Mesenchymal stem cell (in vitro differentiated cells and primary cell): ENCODE data around the gene KRTAP10-8. TPM values are rescaled to one million over a fixed set of nuclear protein-coding genes. Genes with fewer than 3 reads are reported as not detected.

Experiments used
- DNase-seq: peaks from one replicate; pipeline ENCODE4 v3.0.0-alpha.2; 2013
- H2AFZ ChIP-seq: one replicate; pipeline ENCODE4 v1.6.1; 2013; ENCODE audit warnings: low read depth, mild to moderate bottlenecking, control low read depth, inconsistent platforms, low read length, moderate library complexity
- H2AK5ac ChIP-seq: 2 replicates; pipeline ENCODE4 v1.6.1; 2013; ENCODE audit warnings: low read length, moderate library complexity, mild to moderate bottlenecking, inconsistent platforms; ENCODE audit not compliant: severe bottlenecking
- H2BK120ac ChIP-seq: one replicate; pipeline ENCODE4 v1.6.1; 2013; ENCODE audit warnings: low read depth, mild to moderate bottlenecking, inconsistent platforms, low read length, moderate library complexity
- H2BK12ac ChIP-seq, 2 experiments: one replicate each; pipeline ENCODE4 v1.6.1; 2013; ENCODE audit warnings: inconsistent platforms in 2 of 2, low read length in 2 of 2, mild to moderate bottlenecking in 2 of 2, moderate library complexity in 2 of 2, control low read depth in 1 of 2
- H2BK15ac ChIP-seq: one replicate; pipeline ENCODE4 v1.6.1; 2013; ENCODE audit warnings: mild to moderate bottlenecking, low read depth, inconsistent platforms; ENCODE audit not compliant: poor library complexity, severe bottlenecking
- H2BK5ac ChIP-seq: 2 replicates; pipeline ENCODE4 v1.6.1; 2013; ENCODE audit warnings: low read depth, mild to moderate bottlenecking, low read length, control low read depth, inconsistent platforms; ENCODE audit not compliant: poor library complexity, severe bottlenecking
- H3K14ac ChIP-seq, 2 experiments: one replicate each; pipeline ENCODE4 v1.6.1; 2013; ENCODE audit warnings: inconsistent platforms in 2 of 2, low read length in 2 of 2, control low read depth in 1 of 2, mild to moderate bottlenecking in 1 of 2, moderate library complexity in 1 of 2
- H3K18ac ChIP-seq, 2 experiments: one replicate each; pipeline ENCODE4 v1.6.1; 2013; ENCODE audit warnings: inconsistent platforms in 2 of 2, low read length in 2 of 2, control low read depth in 1 of 2, low read depth in 1 of 2, mild to moderate bottlenecking in 1 of 2
- H3K23ac ChIP-seq, 2 experiments: one replicate each; pipeline ENCODE4 v1.6.1; 2013; ENCODE audit warnings: inconsistent platforms in 2 of 2, low read length in 2 of 2, mild to moderate bottlenecking in 2 of 2, moderate library complexity in 2 of 2, control low read depth in 1 of 2
- H3K27ac ChIP-seq: 2 replicates; pipeline ENCODE4 v1.5.1; 2013; ENCODE audit warnings: mild to moderate bottlenecking, moderate library complexity, low read length, control low read depth, inconsistent platforms; ENCODE audit not compliant: poor library complexity, severe bottlenecking
- H3K27me3 ChIP-seq, 2 experiments: 2 replicates each; pipeline versions ENCODE4 v1.6.1 to v1.7.0; 2013; ENCODE audit warnings: low read length in 2 of 2, mild to moderate bottlenecking in 2 of 2, moderate library complexity in 2 of 2, control low read depth in 1 of 2, inconsistent platforms in 1 of 2; ENCODE audit not compliant: control insufficient read depth in 1 of 2, insufficient read depth in 1 of 2
- H3K36me3 ChIP-seq, 2 experiments: 2 replicates each; pipeline versions ENCODE4 v1.6.1 to v1.7.0; 2013; ENCODE audit warnings: low read length in 2 of 2, control low read depth in 1 of 2, inconsistent platforms in 1 of 2, low read depth in 1 of 2, mild to moderate bottlenecking in 1 of 2; ENCODE audit not compliant: insufficient read depth in 2 of 2, control insufficient read depth in 1 of 2
- H3K4ac ChIP-seq, 2 experiments: one replicate each; pipeline ENCODE4 v1.6.1; 2013; ENCODE audit warnings: inconsistent platforms in 2 of 2, low read length in 2 of 2, mild to moderate bottlenecking in 2 of 2, moderate library complexity in 2 of 2, control low read depth in 1 of 2, low read depth in 1 of 2
- H3K4me1 ChIP-seq: 2 replicates; pipeline ENCODE4 v1.6.1; 2013; ENCODE audit warnings: low read depth, low read length, control low read depth; ENCODE audit not compliant: control insufficient read depth, insufficient read depth
- H3K4me2 ChIP-seq: 2 replicates; pipeline ENCODE4 v1.6.1; 2013; ENCODE audit warnings: low read length, mild to moderate bottlenecking, inconsistent platforms; ENCODE audit not compliant: poor library complexity, severe bottlenecking
- H3K4me3 ChIP-seq, 2 experiments: 2 replicates each; pipeline versions ENCODE4 v1.5.1 to v1.7.0; 2013; ENCODE audit warnings: low read length in 2 of 2, mild to moderate bottlenecking in 2 of 2, control low read depth in 1 of 2, low read depth in 1 of 2; ENCODE audit not compliant: insufficient read depth in 1 of 2
- H3K79me1 ChIP-seq: replicated peaks from 2 replicates; pipeline ENCODE4 v1.6.1; 2013; ENCODE audit warnings: mild to moderate bottlenecking, control low read depth, low read length, inconsistent platforms; ENCODE audit not compliant: poor library complexity, severe bottlenecking
- H3K9ac ChIP-seq: 2 replicates; pipeline ENCODE4 v1.7.0; 2013; ENCODE audit warnings: mild to moderate bottlenecking, low read length, moderate library complexity
- H3K9me3 ChIP-seq: 2 replicates; pipeline ENCODE4 v1.7.0; 2013; ENCODE audit warnings: mild to moderate bottlenecking, low read length; ENCODE audit not compliant: control insufficient read depth
- H4K8ac ChIP-seq: one replicate; pipeline ENCODE4 v1.6.1; 2013; ENCODE audit warnings: inconsistent platforms, mild to moderate bottlenecking, low read length, moderate library complexity
- H4K91ac ChIP-seq: one replicate; pipeline ENCODE4 v1.6.1; 2013; ENCODE audit warnings: mild to moderate bottlenecking, low read length, inconsistent platforms
- WGBS: methylation state at CpG from one replicate; pipeline ENCODE4 v1.1.7; 2013; ENCODE audit warnings: mixed read lengths; 5-methylcytosine and 5-hydroxymethylcytosine counted together
- polyA plus RNA-seq, 2 experiments: library from polyadenylated mRNA; stranded (reverse); fragments of 200-250 nt; gene quantifications; one replicate each; pipeline ENCODE4 v1.2.3, GENCODE V29; 2013

KRTAP10-8 gene, protein sequence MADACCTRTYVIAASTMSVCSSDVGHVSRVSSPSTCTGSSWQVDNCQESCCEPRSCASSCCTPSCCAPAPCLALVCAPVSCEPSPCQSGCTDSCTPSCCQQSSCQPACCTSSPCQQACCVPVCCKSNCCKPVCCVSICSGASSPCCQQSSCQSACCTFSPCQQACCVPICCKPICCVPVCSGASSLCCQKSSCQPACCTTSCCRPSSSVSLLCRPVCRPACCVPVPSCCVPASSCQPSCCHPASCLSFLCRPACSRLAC
- not detected for polyA plus RNA-seq (2013, experiment 1 of 2)
- polyA plus RNA-seq (2013, experiment 2 of 2) = not detected

DNA sequence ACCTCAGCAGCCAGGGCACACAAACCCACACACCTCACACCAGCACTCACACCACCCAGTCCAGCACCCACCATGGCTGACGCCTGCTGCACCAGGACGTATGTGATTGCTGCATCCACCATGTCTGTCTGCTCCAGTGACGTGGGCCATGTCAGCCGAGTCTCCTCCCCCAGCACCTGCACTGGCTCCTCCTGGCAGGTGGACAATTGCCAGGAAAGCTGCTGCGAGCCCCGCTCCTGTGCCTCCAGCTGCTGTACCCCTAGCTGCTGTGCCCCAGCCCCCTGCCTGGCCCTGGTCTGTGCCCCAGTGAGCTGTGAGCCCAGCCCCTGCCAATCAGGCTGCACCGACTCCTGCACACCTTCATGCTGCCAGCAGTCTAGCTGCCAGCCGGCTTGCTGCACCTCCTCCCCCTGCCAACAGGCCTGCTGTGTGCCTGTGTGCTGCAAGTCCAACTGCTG lies at the start of gene KRTAP10-8:
TSS of gene KRTAP10-8 (plus strand) at position 51 of the 458 bp plus-strand sequence. CDS start at position 73, 22 bp downstream.
- Histone ChIP-seq H3K18ac (no peak within 1 kb of the TSS), H3K23ac (no peak within 1 kb of the TSS), H3K4me2 (no peak within 1 kb of the TSS), H3K27ac (no peak within 1 kb of the TSS), H3K9ac (no peak within 1 kb of the TSS), H2BK12ac (no peak within 1 kb of the TSS), H3K14ac (no peak within 1 kb of the TSS), H2AFZ (no peak within 1 kb of the TSS), H3K36me3 (no peaks in the 10 kb centered on the region), H2BK15ac (no peak within 1 kb of the TSS), H4K8ac (no peak within 1 kb of the TSS), H3K79me1 (no peaks in the 10 kb centered on the region), H3K4me3 (no peak within 1 kb of the TSS), H2BK120ac (no peak within 1 kb of the TSS), H4K91ac (peak within 1 kb of the TSS; percentile 20), H3K9me3 (peaks cover 25% of the 10 kb centered on the region), H2BK5ac (no peak within 1 kb of the TSS), H3K4ac (no peak within 1 kb of the TSS), H2AK5ac (no peak within 1 kb of the TSS), H3K4me1 (no peaks in the 10 kb centered on the region), H3K27me3 (no peaks in the 10 kb centered on the region)
- WGBS = 86% methylated on average over 8 of the region's 8 CpGs
- DNase-seq = no peak

DNA sequence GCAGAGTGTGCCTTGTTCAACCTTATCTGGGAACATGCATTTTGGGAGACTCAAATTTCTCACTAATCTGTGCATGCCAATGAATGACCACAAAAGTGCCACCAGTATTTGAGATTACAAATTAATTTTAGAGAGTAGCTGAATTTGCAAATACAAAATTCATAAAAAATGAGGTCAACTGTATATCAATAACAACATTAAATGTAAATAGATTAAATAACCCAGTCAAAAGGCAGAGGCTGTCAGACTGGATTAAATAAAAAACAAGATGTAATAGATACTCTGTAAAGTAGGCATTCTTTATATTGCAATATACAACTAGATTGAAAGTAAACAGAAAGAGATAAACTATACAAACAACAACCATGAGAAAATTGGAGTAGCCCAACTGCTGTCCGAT lies 47.8 kb upstream of the KRTAP10-8 start:
- Histone ChIP-seq H3K23ac (no peak overlapping the region), H4K91ac (no peak overlapping the region), H3K36me3 (no peaks in the 10 kb centered on the region), H3K4ac (no peak overlapping the region), H3K14ac (no peak overlapping the region), H2AK5ac (no peak overlapping the region), H3K27me3 (peaks cover 0 to 3% of the 10 kb centered on the region in 2 experiments), H3K27ac (no peak overlapping the region), H2BK15ac (no peak overlapping the region), H3K4me1 (no peaks in the 10 kb centered on the region), H2AFZ (no peak overlapping the region), H3K4me2 (no peak overlapping the region), H4K8ac (no peak overlapping the region), H2BK5ac (no peak overlapping the region), H3K9ac (no peak overlapping the region), H2BK120ac (no peak overlapping the region), H3K18ac (no peak overlapping the region), H3K79me1 (no peaks in the 10 kb centered on the region), H3K9me3 (peaks cover 20% of the 10 kb centered on the region), H3K4me3 (no peak overlapping the region), H2BK12ac (no peak overlapping the region)
- no peak for DNase-seq
- no CpG with 5 or more reads among the region's 1 CpG for WGBS

DNA sequence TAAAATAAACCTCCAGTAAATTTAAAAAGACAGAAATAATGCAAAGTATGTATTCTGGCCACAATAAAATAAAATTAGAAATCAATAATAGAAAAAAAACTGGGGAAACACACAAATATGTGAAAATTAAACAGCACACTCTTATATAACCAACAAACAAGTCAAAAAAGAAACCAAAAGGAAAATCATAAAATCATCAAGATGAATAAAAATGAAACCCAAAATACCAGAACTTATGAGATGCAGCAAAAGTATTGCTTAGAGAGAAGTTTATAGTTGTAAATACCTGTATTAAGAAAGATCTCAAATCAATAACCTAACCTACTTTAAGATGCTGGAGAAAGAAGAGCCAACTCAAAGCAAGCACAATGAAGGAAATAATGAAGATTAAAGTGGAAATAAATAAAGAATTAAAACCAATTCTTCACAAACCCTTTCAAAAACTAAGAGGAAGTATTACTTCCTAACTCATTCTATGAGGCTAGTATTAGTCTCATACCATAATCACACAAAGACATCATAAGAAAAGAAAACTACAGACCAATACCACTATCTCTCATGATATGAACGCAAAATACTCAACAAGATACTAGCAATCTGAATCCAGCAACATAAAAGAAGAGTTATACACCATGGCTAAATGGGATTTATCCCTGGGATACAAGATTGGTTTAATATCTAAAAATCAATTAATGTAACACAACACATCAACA lies 46.8 kb upstream of the KRTAP10-8 start:
- Histone ChIP-seq H3K27me3 (no peaks in the 10 kb centered on the region), H4K91ac (no peak overlapping the region), H2BK12ac (no peak overlapping the region), H2AFZ (no peak overlapping the region), H2BK120ac (no peak overlapping the region), H3K36me3 (no peaks in the 10 kb centered on the region), H3K4ac (no peak overlapping the region), H3K4me2 (no peak overlapping the region), H3K79me1 (no peaks in the 10 kb centered on the region), H2BK15ac (no peak overlapping the region), H3K23ac (no peak overlapping the region), H3K9me3 (peaks cover 21% of the 10 kb centered on the region), H3K18ac (no peak overlapping the region), H3K4me1 (no peaks in the 10 kb centered on the region), H4K8ac (no peak overlapping the region), H3K27ac (no peak overlapping the region), H3K4me3 (no peak overlapping the region), H3K9ac (no peak overlapping the region), H2BK5ac (no peak overlapping the region), H3K14ac (no peak overlapping the region), H2AK5ac (no peak overlapping the region)
- DNase-seq = no peak
- WGBS = 43% methylated on average over 1 of the region's 1 CpG

DNA sequence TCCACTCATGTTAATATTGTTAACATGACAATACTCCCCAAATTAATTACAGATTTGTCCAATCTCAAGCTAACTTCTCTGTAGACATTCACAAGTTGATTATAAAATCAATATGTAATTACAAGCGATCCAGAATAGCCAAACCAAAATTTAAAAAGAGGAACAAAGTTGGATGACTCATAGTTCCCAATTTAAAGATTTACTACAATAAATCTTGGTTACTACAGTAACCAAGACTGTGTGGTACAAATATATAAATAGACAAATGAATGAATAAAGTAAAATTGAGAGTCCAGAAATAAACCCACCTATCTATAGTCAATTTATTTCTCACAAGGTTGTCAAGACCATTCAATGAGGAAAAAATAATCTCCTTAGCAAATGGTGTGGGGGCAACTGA lies 45.5 kb upstream of the KRTAP10-8 start:
- no CpG with 5 or more reads among the region's 1 CpG for WGBS
- no peak overlapping the region for H3K18ac ChIP-seq
- no peaks in the 10 kb centered on the region for H3K27me3 ChIP-seq
- no peak overlapping the region for H3K4me3 ChIP-seq
- no peak overlapping the region for H2AK5ac ChIP-seq
- H2BK120ac ChIP-seq = no peak overlapping the region
- no peak overlapping the region for H3K4me2 ChIP-seq
- no peak overlapping the region for H3K14ac ChIP-seq
- no peak overlapping the region for H4K8ac ChIP-seq
- H2BK12ac ChIP-seq = no peak overlapping the region
- H2BK5ac ChIP-seq = no peak overlapping the region
- no peak overlapping the region for H3K27ac ChIP-seq
- no peak overlapping the region for H3K23ac ChIP-seq
- no peaks in the 10 kb centered on the region for H3K36me3 ChIP-seq
- H3K79me1 ChIP-seq = no peaks in the 10 kb centered on the region
- H3K4me1 ChIP-seq = no peaks in the 10 kb centered on the region
- no peak overlapping the region for H3K9ac ChIP-seq
- no peak overlapping the region for H4K91ac ChIP-seq
- H3K4ac ChIP-seq = no peak overlapping the region
- no peak overlapping the region for H2BK15ac ChIP-seq
- peaks cover 30% of the 10 kb centered on the region for H3K9me3 ChIP-seq
- no peak for DNase-seq
- no peak overlapping the region for H2AFZ ChIP-seq
